ENCODE data around the gene CHCHD4.

DNA sequence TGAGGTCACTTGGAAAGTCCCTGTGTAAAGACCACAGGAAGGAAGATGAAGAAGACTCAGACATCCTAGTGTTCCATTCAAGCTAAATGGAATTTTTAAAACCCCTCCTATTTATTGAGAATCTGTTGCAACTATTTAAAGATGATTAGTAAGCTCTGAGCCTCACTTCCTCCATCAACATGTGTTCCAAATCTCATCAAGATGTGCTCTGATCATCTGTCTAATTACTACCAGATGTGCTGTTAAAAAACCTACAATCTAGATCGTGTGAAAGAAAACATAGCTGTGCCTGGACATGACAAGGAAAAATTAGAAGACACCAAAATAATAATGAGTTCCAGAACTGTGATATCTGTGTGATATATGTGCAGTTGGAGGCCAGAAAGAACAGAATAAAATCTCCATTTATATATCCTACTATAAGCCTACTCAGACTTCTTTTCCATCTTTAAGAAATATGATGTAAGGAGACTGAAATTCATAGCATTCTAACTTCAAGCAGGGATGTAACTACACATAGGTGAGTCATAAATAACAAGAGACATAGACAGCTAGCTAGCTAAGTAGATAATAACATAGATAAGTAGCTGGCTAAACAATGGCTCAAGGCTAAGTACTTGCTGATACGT, 46.0 kb upstream of the CHCHD4 start:
- TF ChIP-seq, protein P1, sequence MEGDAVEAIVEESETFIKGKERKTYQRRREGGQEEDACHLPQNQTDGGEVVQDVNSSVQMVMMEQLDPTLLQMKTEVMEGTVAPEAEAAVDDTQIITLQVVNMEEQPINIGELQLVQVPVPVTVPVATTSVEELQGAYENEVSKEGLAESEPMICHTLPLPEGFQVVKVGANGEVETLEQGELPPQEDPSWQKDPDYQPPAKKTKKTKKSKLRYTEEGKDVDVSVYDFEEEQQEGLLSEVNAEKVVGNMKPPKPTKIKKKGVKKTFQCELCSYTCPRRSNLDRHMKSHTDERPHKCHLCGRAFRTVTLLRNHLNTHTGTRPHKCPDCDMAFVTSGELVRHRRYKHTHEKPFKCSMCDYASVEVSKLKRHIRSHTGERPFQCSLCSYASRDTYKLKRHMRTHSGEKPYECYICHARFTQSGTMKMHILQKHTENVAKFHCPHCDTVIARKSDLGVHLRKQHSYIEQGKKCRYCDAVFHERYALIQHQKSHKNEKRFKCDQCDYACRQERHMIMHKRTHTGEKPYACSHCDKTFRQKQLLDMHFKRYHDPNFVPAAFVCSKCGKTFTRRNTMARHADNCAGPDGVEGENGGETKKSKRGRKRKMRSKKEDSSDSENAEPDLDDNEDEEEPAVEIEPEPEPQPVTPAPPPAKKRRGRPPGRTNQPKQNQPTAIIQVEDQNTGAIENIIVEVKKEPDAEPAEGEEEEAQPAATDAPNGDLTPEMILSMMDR (conservative IDR thresholded peaks at IDR 0.05; ENCODE audit: low read depth in 2 of 2): no peak
- TF ChIP-seq REST (IDR thresholded peaks at IDR 0.05; ENCODE audit: unreplicated experiment) (no peak), CREB1 (CRISPR knock-in tag; IDR thresholded peaks at IDR 0.05; ENCODE audit: low read depth) (no peak), POLR2AphosphoS5 (IDR thresholded peaks at IDR 0.05; ENCODE audit: low read depth) (no peak), EZH2 (IDR thresholded peaks at IDR 0.05; ENCODE audit: low read depth, unreplicated experiment) (no peak), EZH2phosphoT487 (IDR thresholded peaks at IDR 0.05; ENCODE audit: unreplicated experiment) (no peak), ZNF331 (CRISPR knock-in tag; IDR thresholded peaks at IDR 0.05; ENCODE audit: low read depth) (no peak), ETS1 (IDR thresholded peaks at IDR 0.05) (no peak), NANOG (IDR thresholded peaks at IDR 0.05; ENCODE audit: borderline replicate concordance) (no peak)

Data from GM23338 (cell line).